NCI-H748 (cell line): Measurements from ENCODE around the gene TIA1.
"Not testable (repeated sequence)": the region's sequence is repeated elsewhere in the genome, so short reads cannot be mapped to it uniquely, and the experiment has no call there.

Experiments used
- DNase-seq: peaks from one replicate; lab custom pipeline; 2025; ENCODE audit not compliant: unreplicated experiment; lab: John Stamatoyannopoulos, UW

The TIA1 gene

GRCh38 chr2:70223305-70223704 lies 25.1 kb downstream of the TIA1 start:
- DNase-seq = not testable (repeated sequence)

- no peak for DNase-seq
Measured at GRCh38 chr2:70214953-70215549, 33.4 kb downstream of the TIA1 start.

DNA sequence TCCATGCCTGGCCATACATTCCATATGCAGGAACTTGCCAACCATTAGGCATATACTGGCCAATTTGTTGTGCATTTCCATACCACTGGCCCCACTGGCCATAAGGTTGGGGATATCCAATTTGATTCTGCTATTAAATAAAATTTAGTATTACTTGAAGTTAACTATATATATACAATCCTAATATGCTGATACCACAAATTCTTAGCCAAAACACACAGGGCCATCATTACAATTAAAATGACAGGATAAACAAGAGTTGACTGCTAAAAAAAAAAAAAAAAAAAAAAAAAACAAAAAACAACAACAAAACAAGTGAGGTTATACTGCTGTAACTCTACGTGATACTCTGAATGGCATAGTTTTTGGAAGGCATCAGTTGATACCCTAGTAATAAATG lies 34.1 kb downstream of the TIA1 start:
- DNase-seq = no peak

DNA sequence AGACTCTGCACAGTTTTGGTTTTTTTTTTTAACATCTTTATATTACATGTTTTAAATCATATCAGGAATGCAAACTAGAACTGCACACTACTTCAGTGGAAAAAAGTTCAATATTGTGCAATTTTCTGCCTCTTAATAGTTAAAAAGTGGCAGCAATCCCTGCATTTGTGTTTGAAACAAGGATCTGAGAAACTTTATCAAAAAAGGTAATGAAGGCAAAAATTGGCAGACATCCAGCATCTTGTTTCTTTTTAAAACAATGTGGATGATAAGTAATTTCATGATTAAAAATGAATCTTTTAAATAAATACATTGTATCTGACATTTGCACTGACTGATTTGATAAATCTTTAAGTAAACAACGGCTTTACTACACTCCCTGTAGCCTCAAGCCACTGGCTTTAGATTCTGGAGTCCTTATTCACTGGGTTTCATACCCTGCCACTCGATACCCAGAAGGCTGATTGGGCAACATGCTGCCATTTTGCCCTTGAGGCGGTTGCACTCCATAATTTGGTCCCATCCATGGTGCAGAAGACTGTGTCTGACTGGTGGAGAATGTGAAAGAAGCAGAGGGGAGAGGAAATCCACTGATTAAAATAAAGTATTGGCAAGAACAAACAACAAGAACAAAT lies 36.0 kb downstream of the TIA1 start:
- no peak for DNase-seq

GRCh38 chr2:70211595-70211994 lies 36.8 kb downstream of the TIA1 start:
- no peak for DNase-seq

DNA sequence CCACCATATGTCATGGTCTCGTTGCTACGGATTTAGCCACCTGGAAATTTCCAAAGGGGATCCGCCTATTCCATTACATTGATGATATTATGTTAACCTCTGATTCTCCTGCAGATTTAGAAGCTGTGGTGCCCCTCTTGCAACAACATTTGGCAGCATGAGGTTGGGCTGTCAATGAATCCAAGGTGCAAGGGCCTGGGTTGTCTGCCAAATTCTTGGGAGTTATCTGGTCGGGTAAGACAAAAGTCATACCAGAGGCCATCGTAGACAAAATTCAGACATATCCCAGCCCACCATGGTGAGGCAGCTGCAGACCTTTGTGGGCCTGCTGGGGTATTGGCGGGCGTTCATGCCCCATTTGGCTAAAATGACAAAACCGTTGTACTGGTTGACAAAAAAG lies 44.0 kb downstream of the TIA1 start:
- no peak for DNase-seq

- no peak for DNase-seq
Measured at GRCh38 chr2:70203086-70203485, 45.3 kb downstream of the TIA1 start.

- peak; percentile 1 for DNase-seq
Measured at GRCh38 chr2:70202236-70202806, 46.1 kb downstream of the TIA1 start.

DNA sequence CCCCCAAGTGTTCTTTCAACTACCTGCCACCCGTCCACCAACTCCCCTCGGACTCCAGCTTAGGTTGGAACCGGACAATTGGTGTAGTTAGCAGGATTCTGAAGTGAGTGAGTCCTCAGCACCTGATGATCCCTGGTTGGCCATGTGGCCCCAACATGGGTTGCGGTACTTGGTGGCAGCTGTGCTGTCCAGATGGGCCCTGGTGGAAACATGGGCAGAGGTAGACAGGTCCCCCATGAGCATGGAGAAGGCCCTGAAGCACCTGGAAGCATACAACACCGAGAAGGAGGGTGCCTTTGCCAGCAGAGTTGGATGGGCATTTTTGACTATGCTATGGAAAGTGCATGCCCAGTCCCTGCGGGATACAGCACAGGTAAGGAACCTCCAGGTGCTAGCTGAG lies 46.6 kb downstream of the TIA1 start:
- no peak for DNase-seq

GRCh38 chr2:70201225-70201768 lies 47.1 kb downstream of the TIA1 start:
- DNase-seq = no peak

DNA sequence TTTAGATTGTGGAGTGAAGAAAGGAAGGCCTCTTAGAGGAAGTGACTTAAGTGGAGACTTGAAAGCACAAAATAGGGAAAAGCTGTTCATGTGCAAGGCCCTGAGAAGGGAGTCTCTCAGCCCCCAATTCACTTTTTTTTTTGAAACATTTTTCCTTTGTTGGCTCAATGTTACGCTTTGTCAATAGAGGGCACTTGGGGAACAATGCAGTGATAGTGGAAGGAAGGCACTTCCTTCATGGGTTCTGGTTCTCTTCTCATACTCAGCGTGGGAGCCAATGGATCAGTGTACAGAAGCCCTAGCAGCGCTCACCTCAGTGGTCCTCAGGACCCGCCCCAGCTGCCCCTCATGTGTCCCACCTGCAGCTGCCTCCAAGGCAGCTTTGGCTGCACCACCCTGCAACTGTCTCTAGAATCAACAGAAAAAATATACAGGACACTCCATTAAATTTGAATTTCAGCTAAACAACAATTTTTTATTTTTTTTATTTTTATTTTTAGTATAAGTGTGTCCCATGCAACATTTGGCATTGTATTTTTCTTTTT lies 49.0 kb downstream of the TIA1 start:
- DNase-seq = no peak

DNA sequence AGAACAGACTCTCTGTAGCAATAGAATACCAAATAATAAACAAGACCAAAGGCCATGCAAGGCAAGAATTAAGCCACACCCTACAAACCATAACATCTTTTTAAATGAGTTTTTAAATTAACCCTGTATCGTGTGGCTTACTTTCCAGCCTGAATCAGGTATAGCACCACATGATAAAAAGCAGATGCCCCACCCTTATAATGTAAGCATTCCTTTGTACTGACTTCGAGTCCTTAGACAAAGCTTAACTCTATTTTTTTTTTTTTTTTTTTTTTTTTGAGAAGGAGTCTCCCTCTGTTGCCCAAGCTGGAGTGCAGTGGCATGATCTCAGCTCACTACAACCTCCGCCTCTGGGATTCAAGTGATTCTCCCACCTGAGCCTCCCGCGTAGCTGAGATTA lies 55.9 kb downstream of the TIA1 start:
- DNase-seq = no peak

DNA sequence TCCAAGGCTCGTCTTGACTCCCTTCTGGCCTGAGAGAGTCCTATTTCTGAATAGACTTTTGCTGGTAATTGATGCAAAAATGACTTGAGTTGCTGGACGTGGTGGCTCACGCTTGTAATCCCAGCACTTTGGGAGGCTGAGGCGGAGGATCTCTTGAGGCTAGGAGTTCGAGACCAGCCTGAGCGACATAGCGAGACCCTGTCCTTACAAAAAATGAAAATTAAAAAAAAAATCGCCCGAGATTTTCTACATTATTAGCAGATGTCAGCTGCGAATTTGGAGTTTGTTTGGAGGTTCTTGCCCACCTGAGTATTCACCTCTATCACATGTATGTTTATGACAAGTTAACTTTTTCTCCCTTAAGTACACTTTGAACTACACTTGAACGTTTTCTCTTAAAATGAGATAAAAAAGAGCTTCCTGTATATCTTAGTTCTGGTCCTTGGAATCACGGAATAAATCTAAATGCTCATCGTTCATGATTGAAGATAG lies 57.1 kb downstream of the TIA1 start:
- DNase-seq = no peak

DNA sequence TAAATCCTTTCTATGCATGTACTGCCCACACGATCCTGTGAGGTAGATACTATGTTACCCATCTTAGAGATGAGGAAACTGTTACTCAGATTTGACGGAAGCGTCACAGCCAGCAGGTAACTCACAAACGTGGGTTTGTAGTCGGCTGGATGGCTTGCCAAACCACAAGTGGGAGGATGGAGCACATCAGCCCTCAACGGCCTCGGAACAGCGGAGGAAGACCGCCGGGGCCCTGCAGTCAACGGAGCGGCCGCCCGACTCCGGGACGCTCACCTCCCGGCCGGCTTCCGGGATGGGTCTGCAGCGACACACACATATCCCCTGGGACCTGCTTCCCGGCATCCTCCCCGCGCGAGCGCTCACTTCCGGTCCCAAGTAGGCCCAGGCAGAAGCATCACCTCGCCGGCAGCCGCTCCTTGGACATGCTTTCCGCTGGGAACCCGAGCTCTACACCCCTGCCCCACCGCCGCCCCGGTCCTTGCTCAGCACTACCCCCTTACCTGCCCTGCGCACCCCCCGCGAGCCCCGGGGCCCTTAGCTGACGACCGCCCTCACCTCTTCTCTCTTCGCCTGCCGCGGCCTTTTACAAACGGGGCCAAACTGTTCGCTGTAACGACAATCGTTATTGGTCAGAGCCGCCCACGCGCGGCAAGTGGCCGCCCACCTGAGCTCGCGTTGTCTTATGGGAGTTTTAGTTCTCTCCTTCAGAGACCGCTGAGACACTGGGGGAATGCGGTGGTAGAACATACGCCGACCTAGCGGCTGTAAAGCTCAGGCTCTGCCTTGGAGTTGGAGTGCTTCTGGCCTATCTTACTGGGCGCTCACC lies 57.8 kb downstream of the TIA1 start, which contains the start of gene C2orf42:
C2orf42 (minus strand) TSS at position 602 of the 826 bp plus-strand sequence. CDS start 9,034 bp downstream, outside the sequence.
- DNase-seq = peak; percentile 94

GRCh38 chr2:70188460-70188859 lies 60.0 kb downstream of the TIA1 start:
- no peak for DNase-seq

- DNase-seq = not testable (repeated sequence)
Measured at GRCh38 chr2:70187170-70187569, 61.3 kb downstream of the TIA1 start.

DNA sequence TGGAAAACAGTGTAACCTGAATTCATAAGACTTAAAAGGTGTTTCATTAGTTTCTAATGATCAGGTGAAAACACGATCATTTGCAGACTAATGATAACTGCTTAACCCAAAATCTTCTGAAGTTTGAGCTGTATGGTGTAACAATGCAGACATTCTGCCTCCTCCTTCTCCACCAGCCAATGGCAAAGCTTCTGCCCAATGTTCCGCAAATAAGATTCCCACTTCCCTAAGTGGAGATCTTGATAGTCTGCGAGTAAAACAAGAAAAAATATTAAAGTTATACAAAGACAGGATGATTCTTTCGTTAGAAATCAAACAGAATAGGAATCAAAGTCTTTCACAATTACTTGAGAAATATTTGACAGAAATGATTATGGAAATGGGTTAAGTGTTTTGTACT lies 65.7 kb downstream of the TIA1 start:
- DNase-seq = no peak

DNA sequence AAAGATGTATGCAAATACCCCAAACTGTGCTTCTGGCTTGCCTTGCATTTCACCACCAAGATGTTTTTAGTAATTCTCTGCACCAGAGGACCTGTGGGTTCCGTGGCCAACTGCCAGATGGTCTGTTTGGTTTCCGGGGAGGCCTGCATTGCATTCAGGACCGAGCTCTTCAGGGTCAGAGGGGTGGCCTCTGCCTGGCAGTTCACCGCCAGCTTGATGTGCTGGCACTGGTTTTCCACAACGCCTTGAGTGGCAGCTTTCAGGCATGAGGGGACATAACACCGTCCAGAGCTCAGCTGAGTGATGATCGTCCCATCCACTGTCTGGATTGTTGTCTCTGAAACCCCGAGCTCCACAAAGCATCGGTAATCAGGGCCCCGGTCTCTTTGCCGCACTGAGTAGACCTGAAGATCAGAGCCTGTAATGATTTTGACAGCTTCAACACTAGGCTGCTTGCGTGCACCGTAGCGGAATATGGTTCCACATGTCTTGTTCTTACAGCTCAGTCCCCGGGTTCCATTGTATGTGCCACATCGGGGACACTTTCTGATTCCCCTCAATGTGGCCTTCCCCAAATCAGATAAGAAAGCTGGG lies 67.0 kb downstream of the TIA1 start:
- no peak for DNase-seq

DNA sequence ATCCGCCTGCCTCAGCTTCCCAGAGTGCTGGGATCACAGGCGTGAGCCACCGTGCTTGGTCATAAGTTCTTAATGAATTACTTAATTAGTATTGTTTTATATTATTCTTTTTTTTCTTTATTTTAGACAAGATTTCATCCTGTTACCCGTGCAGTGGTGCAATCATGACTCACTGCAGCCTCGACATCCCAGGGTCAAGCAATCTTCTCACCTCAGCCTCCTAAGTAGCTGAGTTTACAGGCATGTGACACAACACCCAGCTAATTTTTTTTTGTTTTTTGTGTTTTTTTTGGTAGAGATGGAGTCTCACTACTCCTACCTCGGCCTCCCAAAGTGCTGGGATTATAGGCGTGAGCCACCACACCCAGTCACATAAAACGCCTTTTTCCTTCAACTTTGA lies 74.9 kb downstream of the TIA1 start:
- DNase-seq = no peak

GRCh38 chr2:70169654-70170245 lies 78.7 kb downstream of the TIA1 start:
- DNase-seq = not testable (repeated sequence)
